HG03342 (cell line): Measurements from ENCODE around the gene RBPJL.
"Not testable (repeated sequence)": the region's sequence is repeated elsewhere in the genome, so short reads cannot be mapped to it uniquely, and the experiment has no call there.

Experiments used
- ATAC-seq: cut with Tn5 transposase; IDR thresholded peaks from one replicate; pipeline ENCODE4 v1.9.1; 2021; ENCODE audit warnings: mild to moderate bottlenecking, moderate library complexity; ENCODE audit not compliant: unreplicated experiment

Gene RBPJL

DNA sequence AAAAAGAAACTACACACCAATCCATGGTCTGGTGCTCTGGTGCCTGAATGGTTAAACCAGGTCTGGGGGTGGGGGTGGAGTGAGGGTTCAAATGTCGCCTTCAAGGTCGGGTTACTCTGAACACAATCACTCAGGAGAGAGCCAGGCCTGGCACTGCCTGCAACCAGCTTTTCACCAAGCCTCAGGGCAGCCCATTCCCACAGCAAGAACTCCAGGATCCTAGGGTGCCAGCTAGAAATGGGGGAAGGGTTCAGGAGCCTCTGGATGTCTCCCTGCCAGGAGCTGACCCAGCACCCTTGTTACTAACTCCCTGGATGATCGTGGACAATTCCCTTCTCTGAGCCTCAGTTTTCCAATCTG is 34.9 kb downstream of the RBPJL start:
- no peak for ATAC-seq

DNA sequence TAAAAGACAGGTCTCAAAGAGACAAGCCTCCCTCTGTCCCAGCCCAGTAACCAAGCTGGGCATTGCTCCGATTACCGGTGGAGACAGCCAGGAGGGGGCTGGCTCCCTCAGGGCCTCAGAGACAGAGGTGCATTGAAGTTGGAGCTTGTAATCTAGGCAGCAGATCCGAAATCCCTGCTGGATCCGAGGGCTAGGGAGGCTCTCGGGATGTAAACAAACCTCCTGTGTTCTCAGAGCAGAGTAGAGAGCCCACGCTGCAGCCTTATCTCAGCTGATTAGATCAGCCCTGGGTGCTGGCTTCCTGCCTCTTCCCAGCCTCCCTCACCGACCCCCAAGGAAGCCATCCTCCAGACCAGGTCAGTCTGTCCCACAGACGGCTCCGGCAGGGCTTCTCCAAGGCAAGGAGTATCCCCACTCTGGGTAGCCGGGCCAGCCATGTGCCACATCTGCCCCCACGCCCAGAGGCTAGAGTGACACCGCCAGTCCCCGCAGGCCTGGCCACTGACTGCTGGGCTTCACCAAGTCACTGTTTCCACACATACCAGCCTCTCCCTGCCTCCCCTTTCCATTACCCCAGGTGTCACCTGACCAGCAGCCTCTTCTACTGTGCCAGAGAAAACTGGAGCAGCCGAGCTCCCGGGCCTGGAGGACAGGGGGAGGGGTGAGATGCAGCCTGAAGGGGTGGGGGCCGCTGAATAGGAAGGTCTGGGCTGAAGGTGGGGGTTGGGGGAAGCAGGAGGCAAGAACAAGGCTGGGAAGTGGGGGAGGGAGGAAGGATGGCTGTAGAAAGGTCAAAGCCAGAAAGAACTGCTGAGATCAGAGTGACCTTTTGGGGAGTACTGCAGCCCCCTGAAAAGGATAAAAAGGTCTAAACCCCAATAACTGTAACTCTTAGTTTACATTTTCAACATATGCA is 35.6 kb downstream of the RBPJL start:
- ATAC-seq, result no peak

DNA sequence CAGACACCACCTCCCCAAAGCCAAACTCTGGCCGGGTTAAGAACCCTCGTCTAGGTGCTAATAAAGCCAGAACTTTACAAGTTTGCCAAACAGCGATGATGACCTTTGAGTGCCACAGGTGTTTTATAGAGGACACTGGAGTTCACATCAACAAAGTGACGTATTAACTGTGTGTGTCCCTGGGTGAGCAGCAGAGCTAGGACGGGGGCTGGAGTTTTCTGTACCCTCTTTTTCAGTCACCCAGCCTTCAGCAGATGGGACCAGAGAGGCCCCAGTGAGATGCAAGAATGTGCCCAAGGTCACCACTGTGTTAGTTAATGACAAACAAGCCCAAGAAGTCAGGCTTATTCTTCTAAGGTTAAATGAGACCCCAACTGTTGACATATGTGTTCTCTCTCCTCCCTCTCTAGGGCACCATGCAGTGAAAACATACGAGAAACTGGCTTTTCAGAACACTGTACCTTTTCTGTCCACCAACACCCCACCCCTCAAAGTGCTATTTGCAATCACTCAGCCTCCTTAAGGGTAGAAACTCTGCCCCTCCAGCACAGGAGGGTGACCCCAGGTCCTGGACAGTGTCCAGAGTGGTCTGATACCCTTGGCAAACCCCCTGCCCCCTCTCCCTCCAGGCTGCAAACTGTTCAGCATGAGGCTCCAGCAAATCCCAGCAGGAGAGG is 36.4 kb downstream of the RBPJL start:
- no peak for ATAC-seq

DNA sequence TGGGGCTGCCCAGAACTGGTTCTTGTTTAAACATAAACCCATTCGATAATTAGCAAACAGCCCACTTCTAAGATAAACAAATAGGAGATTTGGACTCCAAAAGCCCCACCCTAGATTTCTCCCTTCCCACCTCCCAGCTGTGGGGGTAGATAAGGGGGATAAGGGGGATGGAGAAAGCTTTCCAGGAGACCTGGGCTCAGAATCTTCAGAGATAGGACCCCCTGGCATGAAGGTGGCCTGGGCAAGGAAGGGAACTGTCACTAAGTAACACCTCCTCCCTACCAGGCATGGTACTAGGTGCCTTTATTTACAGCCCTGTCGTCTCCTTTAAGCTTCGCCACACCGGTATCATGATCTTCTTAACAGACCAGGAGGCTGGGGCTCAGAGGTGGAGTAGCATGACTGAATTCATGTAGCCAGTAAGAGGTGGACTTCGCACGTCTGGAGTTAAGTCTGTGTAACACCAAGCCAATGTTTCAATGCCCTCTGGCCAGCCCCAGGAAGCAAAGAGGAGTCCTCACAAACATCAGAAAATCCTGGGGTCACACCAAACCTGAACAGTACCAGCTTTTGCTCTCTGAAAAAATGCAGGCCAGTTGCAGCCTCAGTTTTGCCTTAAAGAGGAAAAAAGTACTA is 37.0 kb downstream of the RBPJL start:
- ATAC-seq, result no peak

DNA sequence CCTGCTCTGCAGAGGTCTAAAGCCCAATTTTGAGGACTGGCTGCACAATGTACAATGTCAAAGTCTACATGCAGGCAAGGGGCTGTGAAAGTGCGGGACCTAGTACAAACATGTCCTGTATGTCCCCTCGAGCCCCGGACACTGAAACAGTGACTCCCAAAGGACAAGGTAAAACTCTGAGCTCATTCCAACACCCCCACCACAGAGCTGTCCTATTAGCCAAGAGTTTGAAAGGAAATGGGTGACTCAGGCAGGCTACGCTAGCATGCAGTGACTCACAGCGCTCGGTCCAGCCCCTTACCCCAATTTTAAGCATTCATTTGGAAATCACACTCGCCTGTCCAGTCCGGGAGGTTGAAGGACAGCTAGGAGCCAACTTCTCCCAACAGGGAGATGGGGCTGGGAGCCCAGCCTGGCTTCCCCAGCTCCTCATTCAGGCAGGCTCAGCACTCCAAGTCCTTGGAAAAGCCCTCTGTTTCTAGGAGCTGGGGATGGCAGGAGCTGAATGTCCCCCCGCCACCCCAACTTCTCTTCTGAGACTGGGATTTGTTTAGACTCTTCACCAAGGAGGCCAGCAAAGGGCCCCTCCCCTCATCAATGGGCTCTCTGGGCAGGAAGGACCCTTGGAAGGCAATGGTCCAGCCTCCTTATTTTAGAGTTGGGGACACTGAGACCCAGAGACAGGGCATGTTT is 37.7 kb downstream of the RBPJL start:
- no peak for ATAC-seq

DNA sequence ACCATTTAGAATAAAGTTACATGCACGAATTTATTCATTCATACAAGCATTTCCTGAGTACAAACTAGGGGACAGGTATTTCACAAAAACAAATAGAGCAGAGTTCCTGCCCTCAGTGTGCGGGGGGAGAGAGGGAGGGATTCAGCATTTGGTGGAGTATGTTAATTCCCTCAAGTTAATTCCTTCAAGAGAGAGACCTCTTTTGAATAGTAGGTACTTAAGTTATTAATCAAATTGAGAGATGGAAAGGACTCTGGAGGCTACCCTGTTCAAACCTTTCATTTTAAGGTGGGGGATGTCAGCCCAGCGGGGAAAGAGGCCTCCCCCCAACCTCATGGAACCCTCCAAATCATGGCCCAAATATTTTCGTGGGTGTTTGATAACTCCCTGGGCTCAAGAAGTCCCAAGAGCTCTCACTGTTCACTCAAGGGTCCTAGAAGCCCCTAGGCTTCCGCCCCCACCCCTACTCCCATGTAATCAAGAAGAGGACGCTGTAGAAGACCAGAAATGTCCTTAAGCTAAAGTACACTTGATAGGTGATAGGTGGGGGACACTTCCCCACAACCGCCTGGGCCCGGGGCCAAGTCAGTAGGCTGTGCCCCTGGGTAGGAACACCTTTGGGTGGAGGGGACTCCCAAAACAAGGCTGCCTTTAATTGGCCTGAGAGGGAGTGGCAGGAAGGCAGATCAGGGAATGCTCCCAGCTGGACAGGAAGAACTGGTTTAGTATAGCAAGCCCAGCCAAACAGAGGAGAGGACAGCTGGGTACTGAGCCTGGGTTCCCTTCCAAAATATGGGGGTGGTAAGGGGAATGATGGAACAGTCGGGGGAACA is 38.7 kb downstream of the RBPJL start:
- ATAC-seq, result no peak

DNA sequence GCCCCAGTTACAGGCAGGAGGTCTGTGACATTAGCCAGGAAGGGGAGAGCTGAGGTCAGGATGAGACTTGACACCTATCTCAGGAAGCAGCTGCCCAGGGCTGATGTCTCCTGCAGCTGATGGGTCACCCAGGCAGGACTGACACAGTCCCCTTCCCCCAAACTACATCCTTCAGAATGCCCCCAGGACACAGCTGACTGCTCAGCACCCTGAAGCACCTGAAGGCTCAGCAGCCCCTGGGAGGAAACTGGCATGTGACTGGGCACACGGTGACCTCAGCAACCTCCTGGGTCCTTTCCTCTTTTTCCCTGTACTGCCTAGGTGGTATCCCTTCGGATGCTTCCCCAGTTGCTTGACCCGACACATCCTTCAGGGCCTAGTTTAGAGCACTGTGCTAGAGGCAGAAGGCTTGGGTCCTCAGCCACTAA is 39.7 kb downstream of the RBPJL start:
- ATAC-seq, result no peak

DNA sequence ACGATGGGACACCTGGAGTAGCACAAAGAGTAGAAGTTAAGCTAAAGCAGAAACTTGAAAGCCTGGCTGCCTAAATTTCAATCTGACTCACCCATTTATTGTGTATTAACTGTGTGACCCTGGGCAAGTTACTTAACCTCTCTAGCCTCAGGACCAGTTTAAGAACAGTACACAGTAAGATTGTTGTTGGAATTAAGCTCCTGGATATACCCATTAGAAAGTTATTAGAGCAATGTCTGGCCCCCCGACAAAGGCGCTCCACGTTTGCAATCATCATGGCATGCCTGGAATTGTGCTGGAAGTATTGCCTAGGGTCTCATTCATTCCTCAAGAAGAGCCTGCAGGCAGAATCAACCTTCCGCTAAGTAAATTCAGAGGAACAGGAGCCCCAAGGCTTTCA is 40.2 kb downstream of the RBPJL start:
- ATAC-seq, result no peak

DNA sequence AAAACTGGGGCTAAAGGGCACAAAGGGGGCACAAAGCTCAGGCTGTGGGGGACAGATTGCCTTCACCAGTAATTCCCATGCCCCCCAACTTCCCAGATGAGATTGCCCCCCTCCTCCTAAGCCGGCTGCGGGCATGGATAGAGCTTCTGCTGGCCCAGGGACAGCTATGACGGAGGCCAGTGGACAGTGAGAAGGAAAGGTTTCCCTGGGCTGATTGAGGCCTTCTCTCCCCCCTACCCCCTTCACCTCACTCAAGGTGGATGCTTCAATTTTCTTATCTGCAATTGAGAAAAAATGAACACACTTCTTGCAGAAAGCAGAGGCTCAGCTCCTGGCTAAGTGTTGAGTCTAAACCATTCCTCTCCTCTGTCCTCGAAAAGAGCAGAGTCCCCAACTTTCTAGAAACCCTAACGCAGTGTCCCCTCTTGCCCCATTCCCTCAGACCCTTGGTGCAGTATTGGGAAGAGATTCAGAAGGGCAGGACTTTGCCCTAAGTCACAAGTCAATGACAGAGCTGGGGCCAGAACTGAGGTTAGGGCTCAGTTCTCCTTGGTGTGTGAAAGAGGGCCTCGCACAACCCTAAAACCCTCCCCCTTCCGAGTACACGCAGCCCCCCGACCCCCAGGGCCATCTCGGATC is 40.8 kb downstream of the RBPJL start:
- no peak for ATAC-seq

DNA sequence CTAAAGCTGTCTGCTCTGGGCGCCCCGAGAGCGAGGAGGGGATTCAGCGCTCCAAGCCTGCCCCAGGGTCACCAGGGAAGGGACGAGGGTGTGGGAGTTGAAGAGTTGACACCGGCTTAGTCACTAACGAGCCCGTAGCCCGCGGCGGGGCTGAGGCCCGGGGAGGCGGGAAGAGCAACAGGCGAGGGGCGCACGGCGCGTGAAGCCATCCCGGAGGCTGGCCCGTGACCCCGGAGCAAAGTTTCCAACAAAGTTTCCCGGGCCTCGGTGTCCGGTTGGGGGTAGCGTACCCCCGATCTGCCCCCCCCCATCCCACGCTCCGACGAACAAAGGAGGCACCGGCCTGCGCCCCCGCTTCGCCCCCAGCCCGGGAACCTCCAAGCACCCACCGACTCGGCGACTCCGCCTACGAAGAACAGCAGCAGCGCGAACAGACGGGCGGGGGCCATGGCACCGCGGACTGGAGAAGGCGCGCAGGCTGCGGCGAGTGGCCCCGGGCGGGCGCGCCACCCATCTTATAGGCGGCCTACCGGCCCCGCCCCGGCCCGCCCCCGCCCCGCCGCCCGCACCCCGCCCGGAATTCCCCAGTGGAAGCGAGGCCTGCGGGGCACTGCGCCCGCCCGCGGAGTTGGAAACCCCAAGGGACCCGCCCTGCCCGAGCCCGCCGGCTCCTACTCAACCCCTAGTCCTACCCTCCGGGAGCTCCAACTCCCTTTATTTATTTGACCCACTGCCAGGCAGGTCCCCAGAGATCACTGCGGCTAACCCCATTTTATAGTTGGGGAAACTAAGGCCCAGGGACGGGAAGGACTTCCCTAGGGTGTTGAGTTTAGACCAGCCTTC is 41.5 kb downstream of the RBPJL start, which contains the start of gene SDC4:
Gene SDC4 (minus strand): TSS at position 489 of the 843 bp plus-strand sequence. CDS start 40 bp downstream, at position 449.
- ATAC-seq, result no peak

DNA sequence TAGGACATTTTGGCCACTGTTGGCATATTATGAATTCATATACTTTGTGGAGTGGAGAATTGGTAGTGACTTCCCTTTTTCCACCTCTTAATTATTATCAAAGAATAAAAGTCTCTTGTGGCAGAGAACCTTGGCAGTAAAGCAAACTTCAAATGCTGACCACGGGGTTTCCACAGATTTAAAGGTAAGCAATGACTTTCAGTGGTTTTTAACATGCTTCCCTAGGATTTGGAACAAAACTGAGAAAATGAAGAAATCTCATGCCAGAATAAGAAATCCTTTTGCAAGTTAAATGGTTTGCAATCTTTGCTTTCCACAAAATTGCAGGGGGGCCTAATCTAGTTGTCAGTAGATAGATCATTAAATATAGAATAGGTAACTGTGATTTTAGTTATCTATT is 43.6 kb downstream of the RBPJL start:
- no peak for ATAC-seq

DNA sequence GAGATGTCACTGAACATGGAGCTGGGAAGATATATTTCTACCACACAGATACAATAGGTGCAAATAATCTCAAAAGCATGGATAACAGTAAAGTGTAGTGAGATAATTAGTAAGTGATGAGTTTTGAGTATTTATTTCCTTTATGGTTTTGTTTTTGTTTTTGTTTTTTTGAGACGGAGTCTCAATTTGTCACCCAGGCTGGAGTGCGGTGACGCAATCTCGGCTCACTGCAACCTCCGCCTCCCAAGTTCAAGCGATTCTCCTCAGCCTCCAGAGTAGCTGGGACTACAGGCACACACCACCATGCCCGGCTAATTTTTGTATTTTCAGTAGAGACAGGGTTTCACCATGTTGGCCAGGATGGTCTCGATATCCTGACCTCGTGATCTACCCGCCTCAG is 44.2 kb downstream of the RBPJL start:
- ATAC-seq, result not testable (repeated sequence)

DNA sequence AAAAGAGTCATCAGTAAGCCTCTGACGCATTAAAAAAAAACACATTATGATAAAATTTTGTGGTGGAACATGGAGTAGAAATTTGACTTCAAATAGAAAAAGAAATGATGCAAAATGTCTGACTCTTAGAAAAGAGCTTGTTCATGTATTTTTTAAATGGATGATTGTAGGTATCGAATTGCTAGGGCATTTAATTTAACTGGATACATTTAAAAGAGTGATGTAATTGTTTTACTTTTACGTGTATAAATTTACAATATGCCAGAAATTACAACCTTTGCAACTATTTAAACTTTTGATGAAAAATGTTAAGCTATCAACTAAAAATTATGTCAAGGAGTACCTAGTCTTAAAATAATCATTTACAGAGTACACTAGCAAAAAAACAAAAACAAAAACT is 46.1 kb downstream of the RBPJL start:
- ATAC-seq, result no peak

DNA sequence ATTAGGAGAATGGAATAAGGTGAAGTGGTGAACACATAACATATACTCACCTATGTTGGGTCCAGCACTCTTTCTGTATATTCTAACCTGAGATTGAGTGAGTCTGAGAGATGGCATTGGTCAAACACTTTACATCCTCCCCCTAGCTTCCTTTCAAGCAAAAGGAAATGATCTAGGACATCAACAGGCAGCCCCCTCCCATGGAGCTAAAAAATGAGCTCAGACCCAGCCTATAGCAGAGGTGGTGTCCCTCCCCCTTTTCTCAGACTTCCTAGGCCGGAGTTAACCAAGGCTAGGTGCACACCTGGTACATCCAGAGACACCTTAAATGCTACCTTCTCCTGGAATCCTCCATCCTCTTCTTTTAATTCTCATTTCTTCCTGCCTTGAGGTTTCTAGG is 47.1 kb downstream of the RBPJL start:
- no peak for ATAC-seq

DNA sequence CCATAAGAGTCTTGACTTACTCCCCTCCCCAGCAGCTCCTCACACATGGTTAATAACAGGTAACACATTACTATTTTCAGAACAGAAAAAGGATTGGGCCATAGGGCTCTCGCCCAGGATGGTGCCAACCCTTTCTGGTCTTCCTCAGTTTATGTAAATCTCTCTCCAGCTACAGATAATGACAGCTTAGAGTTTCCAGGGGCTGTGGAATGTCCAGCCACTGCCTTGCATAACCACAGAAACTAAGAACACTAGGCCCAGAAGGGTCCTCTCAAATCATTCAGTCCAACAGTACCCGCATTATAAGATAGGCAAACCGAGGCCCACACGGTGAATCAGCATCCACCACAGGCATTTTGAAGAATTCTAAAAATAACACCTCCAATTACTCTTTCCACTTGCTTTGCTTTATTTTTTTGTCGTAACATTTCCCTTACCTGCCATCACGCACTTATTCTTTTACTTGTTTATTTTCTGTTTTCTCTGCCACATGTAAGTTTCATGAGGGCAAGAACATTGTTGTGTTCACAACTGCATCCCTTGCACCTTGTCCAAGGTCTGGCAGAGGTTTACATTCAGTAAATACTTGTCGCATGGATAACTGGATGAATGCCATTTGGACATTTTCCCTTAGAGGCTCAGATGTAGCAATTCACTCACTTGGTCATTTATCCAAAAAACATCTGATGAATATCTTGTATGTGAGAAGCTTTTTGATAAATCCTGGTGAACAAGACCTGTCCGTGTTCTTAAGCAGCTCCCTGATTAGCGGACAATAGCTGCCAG is 48.0 kb downstream of the RBPJL start:
- ATAC-seq, result no peak

DNA sequence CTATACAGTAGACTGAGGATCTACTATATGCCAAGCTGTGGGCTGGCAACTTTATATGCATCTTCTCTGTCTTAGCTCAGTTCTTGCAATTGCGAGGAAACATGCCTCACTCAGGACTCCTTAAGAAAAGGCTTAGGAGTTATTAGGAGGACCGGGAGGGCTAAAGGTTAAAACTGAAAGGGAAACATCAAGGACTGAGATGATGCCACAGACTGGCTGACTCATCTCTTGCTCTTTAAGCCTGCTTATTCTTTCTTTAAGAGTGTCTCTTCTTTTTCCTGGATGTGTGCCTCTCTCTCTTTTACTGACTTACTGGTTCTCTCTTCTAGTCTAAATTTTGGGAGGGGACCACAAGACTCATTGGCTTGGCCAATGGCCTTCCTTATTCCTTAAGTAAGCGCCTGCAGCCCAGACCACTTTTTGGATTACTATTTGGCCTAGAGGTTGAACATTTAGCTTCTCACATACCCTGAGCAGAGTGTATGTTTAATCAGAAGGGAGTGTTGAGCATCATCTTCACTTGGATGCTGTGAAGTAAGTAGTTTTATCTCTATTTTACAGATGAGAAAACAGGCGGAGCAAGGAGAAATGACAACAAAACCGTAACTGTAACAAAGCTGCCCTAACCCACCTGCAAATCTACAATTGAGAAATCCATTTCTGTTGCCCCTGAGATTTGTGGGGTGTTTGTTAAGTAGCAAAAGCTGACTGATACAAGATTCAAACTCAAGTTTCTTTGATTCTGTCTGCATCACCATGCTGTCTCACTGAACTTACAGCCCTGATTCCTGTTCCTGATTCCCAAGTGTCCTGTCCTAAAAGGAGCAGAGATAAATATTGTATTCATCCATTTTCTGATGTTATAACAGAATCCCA is 48.8 kb downstream of the RBPJL start:
- ATAC-seq, result no peak
